ENCODE data around the gene MTHFD2L. TPM values are rescaled to one million over a fixed set of nuclear protein-coding genes. Genes with fewer than 3 reads are reported as not detected.

Gene MTHFD2L
- total and polyA plus RNA-seq, 9 of the 15 experiments (the other 6 are each of a cell fraction or from before 2014, with no cell fraction given), result 10.0 to 39.0 (median 26.0) TPM

DNA sequence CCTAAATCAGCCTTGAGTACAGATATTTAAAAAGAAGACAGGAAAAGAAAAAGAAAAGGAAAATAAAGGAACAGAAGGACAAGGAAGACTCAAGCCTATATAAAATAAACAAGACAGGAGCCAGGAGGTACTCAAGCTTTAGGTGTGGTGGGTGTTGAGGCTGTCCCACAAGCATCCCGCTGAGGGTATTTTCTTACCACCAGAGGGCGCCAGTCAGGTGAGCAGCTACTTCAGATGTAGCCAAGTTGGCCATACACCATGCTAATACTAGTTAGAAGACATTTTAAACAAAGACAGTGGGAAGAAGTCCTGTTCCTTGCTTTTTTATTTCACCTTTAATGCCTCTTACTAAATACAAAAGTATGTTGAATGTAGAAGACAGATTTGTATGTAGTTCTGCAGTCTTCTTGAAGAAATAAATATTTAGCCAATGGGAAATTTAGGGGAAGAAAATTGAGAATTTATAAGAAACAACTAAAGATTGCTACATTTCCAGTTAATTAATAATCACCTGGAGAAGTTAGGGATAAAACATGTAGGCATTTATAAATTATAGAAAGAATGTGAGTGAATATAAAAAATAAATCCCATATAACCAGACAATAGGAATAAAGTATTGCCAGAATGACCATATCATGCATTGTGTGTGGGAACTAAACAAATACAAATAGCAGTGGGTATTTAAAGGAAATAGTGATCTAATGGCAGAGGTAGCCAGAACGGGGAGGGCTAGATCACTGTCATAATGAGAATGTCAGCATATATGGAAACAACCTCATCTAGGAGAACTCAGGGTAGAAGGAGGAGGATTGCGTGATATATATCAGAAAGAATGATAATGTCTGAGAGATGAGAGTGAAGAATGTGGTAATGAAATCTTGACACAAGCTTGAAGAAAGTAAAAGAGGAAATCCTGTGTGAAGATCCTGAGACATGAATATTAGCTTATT, 71.0 kb downstream of the MTHFD2L start:
- Histone ChIP-seq H3K27ac (ENCODE audit: extremely low read depth, low read depth, low read length) (no peak overlapping the region), H3K4me2 (ENCODE audit: insufficient read depth, low read length) (no peak overlapping the region), H3K27me3 (ENCODE audit: control insufficient read depth in 2 of 2, insufficient read depth in 2 of 2, low read length in 2 of 2) (no peaks in the 10 kb centered on the region), H2AFZ (ENCODE audit: low read depth, low read length) (no peak overlapping the region), H3K4me3 (no peak overlapping the region), H3K9ac (ENCODE audit: insufficient read depth in 1 of 2, low read depth in 2 of 2, low read length in 2 of 2) (no peak overlapping the region), H3K9me1 (ENCODE audit: control insufficient read depth, insufficient read depth, low read length) (no peaks in the 10 kb centered on the region), H3K9me3 (replicated peaks; ENCODE audit: control insufficient read depth, insufficient read depth, low read depth, low read length) (no peaks in the 10 kb centered on the region), H3K79me2 (ENCODE audit: control insufficient read depth, insufficient read depth, low read length) (no peaks in the 10 kb centered on the region), H3K4me1 (replicated peaks in 1 of 2; ENCODE audit: control insufficient read depth in 2 of 2, insufficient read depth in 2 of 2, low read length in 2 of 2) (peaks cover 0 to 6% of the 10 kb centered on the region in 2 experiments; a peak in 2 of 5 replicates), H4K20me1 (replicated peaks; ENCODE audit: control insufficient read depth, insufficient read depth, low read length) (no peaks in the 10 kb centered on the region), H3K36me3 (ENCODE audit: control insufficient read depth, insufficient read depth, low read length) (no peaks in the 10 kb centered on the region; the same call in 2 of the 3 replicates)
- in situ Hi-C loops (cut with MboI) (no loop called here), intact Hi-C loops (cut with micrococcal nuclease) (loop anchor here (1.0 to 10.0 kb wide), 5 partner anchors 40 to 442 kb away; no protein-coding TSS in a partner anchor)
- FAIRE-seq (peak; percentile 83), ATAC-seq (peak; percentile 99), DNase-seq (ENCODE audit: extremely low read depth in 1 of 4, low spot score in 3 of 4) (peak; percentile 59 to 87 (median 70))
- no TSS peak for BruUV-seq (replicated peaks)
- WGBS (ENCODE audit: insufficient coverage, low coverage, missing lambda C conversion rate), result 25% methylated on average over 4 of the region's 4 CpGs
- ChIA-PET CTCF (ENCODE audit: low intra/inter-chr PET ratio) (interaction anchor here (0.6 to 1.8 kb wide), 4 partner anchors 77 to 90 kb away, joined by 3 to 23 read pairs (median 4); partner anchors contain the start of gene EPGN), POLR2A (interaction anchor here (0.5 to 1.4 kb wide), 6 partner anchors 8 to 73 kb away, joined by 3 to 4 read pairs (median 3); no protein-coding TSS in a partner anchor)
- TF ChIP-seq PRMT5 (CRISPR knock-in tag; IDR thresholded peaks at IDR 0.05), result no peak
- peak in 1 of 2 experiments; percentile 33; a peak in 1 of 4 replicates for TF ChIP-seq FOXK2 (conservative IDR thresholded peaks at IDR 0.05 in 1 of 2, IDR thresholded peaks at IDR 0.05 in 1 of 2; ENCODE audit: low read depth in 2 of 2)
- TF ChIP-seq, protein P1, sequence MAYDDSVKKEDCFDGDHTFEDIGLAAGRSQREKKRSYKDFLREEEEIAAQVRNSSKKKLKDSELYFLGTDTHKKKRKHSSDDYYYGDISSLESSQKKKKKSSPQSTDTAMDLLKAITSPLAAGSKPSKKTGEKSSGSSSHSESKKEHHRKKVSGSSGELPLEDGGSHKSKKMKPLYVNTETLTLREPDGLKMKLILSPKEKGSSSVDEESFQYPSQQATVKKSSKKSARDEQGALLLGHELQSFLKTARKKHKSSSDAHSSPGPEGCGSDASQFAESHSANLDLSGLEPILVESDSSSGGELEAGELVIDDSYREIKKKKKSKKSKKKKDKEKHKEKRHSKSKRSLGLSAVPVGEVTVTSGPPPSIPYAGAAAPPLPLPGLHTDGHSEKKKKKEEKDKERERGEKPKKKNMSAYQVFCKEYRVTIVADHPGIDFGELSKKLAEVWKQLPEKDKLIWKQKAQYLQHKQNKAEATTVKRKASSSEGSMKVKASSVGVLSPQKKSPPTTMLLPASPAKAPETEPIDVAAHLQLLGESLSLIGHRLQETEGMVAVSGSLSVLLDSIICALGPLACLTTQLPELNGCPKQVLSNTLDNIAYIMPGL (CRISPR knock-in tag; IDR thresholded peaks at IDR 0.05), result no peak
- TF ChIP-seq BCL6 (CRISPR knock-in tag; IDR thresholded peaks at IDR 0.05), result no peak
- TF ChIP-seq, protein P2, sequence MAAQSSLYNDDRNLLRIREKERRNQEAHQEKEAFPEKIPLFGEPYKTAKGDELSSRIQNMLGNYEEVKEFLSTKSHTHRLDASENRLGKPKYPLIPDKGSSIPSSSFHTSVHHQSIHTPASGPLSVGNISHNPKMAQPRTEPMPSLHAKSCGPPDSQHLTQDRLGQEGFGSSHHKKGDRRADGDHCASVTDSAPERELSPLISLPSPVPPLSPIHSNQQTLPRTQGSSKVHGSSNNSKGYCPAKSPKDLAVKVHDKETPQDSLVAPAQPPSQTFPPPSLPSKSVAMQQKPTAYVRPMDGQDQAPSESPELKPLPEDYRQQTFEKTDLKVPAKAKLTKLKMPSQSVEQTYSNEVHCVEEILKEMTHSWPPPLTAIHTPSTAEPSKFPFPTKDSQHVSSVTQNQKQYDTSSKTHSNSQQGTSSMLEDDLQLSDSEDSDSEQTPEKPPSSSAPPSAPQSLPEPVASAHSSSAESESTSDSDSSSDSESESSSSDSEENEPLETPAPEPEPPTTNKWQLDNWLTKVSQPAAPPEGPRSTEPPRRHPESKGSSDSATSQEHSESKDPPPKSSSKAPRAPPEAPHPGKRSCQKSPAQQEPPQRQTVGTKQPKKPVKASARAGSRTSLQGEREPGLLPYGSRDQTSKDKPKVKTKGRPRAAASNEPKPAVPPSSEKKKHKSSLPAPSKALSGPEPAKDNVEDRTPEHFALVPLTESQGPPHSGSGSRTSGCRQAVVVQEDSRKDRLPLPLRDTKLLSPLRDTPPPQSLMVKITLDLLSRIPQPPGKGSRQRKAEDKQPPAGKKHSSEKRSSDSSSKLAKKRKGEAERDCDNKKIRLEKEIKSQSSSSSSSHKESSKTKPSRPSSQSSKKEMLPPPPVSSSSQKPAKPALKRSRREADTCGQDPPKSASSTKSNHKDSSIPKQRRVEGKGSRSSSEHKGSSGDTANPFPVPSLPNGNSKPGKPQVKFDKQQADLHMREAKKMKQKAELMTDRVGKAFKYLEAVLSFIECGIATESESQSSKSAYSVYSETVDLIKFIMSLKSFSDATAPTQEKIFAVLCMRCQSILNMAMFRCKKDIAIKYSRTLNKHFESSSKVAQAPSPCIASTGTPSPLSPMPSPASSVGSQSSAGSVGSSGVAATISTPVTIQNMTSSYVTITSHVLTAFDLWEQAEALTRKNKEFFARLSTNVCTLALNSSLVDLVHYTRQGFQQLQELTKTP (IDR thresholded peaks at IDR 0.05; ENCODE audit: low read depth in 1 of 2, partially characterized antibody in 2 of 2), result no peak
- TF ChIP-seq, protein P3, sequence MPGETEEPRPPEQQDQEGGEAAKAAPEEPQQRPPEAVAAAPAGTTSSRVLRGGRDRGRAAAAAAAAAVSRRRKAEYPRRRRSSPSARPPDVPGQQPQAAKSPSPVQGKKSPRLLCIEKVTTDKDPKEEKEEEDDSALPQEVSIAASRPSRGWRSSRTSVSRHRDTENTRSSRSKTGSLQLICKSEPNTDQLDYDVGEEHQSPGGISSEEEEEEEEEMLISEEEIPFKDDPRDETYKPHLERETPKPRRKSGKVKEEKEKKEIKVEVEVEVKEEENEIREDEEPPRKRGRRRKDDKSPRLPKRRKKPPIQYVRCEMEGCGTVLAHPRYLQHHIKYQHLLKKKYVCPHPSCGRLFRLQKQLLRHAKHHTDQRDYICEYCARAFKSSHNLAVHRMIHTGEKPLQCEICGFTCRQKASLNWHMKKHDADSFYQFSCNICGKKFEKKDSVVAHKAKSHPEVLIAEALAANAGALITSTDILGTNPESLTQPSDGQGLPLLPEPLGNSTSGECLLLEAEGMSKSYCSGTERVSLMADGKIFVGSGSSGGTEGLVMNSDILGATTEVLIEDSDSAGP (CRISPR knock-in tag; IDR thresholded peaks at IDR 0.05), result no peak
- TF ChIP-seq, protein P4, sequence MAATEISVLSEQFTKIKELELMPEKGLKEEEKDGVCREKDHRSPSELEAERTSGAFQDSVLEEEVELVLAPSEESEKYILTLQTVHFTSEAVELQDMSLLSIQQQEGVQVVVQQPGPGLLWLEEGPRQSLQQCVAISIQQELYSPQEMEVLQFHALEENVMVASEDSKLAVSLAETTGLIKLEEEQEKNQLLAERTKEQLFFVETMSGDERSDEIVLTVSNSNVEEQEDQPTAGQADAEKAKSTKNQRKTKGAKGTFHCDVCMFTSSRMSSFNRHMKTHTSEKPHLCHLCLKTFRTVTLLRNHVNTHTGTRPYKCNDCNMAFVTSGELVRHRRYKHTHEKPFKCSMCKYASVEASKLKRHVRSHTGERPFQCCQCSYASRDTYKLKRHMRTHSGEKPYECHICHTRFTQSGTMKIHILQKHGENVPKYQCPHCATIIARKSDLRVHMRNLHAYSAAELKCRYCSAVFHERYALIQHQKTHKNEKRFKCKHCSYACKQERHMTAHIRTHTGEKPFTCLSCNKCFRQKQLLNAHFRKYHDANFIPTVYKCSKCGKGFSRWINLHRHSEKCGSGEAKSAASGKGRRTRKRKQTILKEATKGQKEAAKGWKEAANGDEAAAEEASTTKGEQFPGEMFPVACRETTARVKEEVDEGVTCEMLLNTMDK (IDR thresholded peaks at IDR 0.05; ENCODE audit: borderline replicate concordance, insufficient read depth, low read depth, low read length, poor library complexity, severe bottlenecking), result peak; percentile 4
- TF ChIP-seq PTBP1 (IDR thresholded peaks at IDR 0.05; ENCODE audit: low read depth, low read length), result no peak
- no peak for TF ChIP-seq PCBP2 (IDR thresholded peaks at IDR 0.05; ENCODE audit: low read depth, low read length, poor library complexity, severe bottlenecking)

Measured in K562 (cell line).